ACC112 (cell line): ENCODE measurements around the gene TTYH3.
A peak's percentile ranks its signal among the peaks of the same experiment; 100 is the strongest.

Experiments used
- H2AFZ ChIP-seq: fragments of 200-600 bp; sonication (generic); one replicate; pipeline ENCODE4 v1.6.0; 2017; ENCODE audit warnings: antibody characterized with exemption, low read length; ENCODE audit not compliant: unreplicated experiment
- H3K27ac ChIP-seq: fragments of 200-600 bp; sonication (generic); 2 replicates; pipeline ENCODE4 v1.5.1; 2014; ENCODE audit warnings: low read depth, mild to moderate bottlenecking, antibody characterized with exemption, low read length, moderate library complexity
- H3K27me3 ChIP-seq: fragments of 200-600 bp; sonication (generic); 2 replicates; pipeline ENCODE4 v1.6.1; 2014; ENCODE audit warnings: mild to moderate bottlenecking, antibody characterized with exemption, low read length, moderate library complexity, mixed read lengths; ENCODE audit not compliant: insufficient read depth
- H3K36me3 ChIP-seq: fragments of 200-600 bp; sonication (generic); 2 replicates; pipeline ENCODE4 v1.6.1; 2016; ENCODE audit warnings: mild to moderate bottlenecking, antibody characterized with exemption, low read length, moderate library complexity, mixed read lengths; ENCODE audit not compliant: insufficient read depth
- H3K4me1 ChIP-seq: fragments of 200-600 bp; sonication (generic); one replicate; pipeline ENCODE4 v1.6.1; 2016; ENCODE audit warnings: low read length, mixed read lengths; ENCODE audit not compliant: insufficient read depth, unreplicated experiment, control insufficient read depth
- H3K4me3 ChIP-seq: fragments of 200-600 bp; sonication (generic); 2 replicates; pipeline ENCODE4 v1.5.1; 2014; ENCODE audit warnings: mild to moderate bottlenecking, low read depth, low read length
- H3K79me2 ChIP-seq: fragments of 200-600 bp; sonication (generic); one replicate; pipeline ENCODE4 v1.6.0; 2016; ENCODE audit warnings: low read length; ENCODE audit not compliant: control insufficient read depth, unreplicated experiment, insufficient read depth

Gene TTYH3

GRCh38 chr7:2610898-2611297 lies 20.9 kb upstream of the TTYH3 start:
- no peak overlapping the region for H3K4me3 ChIP-seq
- H3K27ac ChIP-seq, result no peak overlapping the region
- H3K36me3 ChIP-seq, result no peaks in the 10 kb centered on the region
- no peaks in the 10 kb centered on the region for H3K79me2 ChIP-seq
- no peak overlapping the region for H2AFZ ChIP-seq
- H3K27me3 ChIP-seq, result no peaks in the 10 kb centered on the region
- no peaks in the 10 kb centered on the region for H3K4me1 ChIP-seq

- H3K27ac ChIP-seq, result no peak overlapping the region
- H3K4me3 ChIP-seq, result no peak overlapping the region
- H3K27me3 ChIP-seq, result no peaks in the 10 kb centered on the region
- no peaks in the 10 kb centered on the region for H3K4me1 ChIP-seq
- H2AFZ ChIP-seq, result no peak overlapping the region
- no peaks in the 10 kb centered on the region for H3K79me2 ChIP-seq
- H3K36me3 ChIP-seq, result no peaks in the 10 kb centered on the region
These were observed 20.4 kb upstream of the TTYH3 start for GRCh38 chr7:2611401-2611800.

GRCh38 chr7:2611922-2612321 lies 19.9 kb upstream of the TTYH3 start:
- Histone ChIP-seq H3K27ac (no peak overlapping the region), H2AFZ (no peak overlapping the region), H3K27me3 (no peaks in the 10 kb centered on the region), H3K4me1 (no peaks in the 10 kb centered on the region), H3K4me3 (no peak overlapping the region), H3K36me3 (no peaks in the 10 kb centered on the region), H3K79me2 (no peaks in the 10 kb centered on the region)

GRCh38 chr7:2612445-2613097 lies 19.2 kb upstream of the TTYH3 start:
- Histone ChIP-seq H3K27ac (no peak overlapping the region), H2AFZ (no peak overlapping the region), H3K4me3 (no peak overlapping the region)

GRCh38 chr7:2613098-2613930 lies 18.5 kb upstream of the TTYH3 start:
- Histone ChIP-seq H2AFZ (no peak overlapping the region), H3K27me3 (no peaks in the 10 kb centered on the region), H3K79me2 (no peaks in the 10 kb centered on the region), H3K27ac (no peak overlapping the region), H3K4me1 (no peaks in the 10 kb centered on the region), H3K4me3 (no peak overlapping the region), H3K36me3 (no peaks in the 10 kb centered on the region)

More at GRCh38 chr7:2612445-2613097, 19.2 kb upstream of the TTYH3 start:
- H3K27me3 ChIP-seq, result no peaks in the 10 kb centered on the region
- H3K79me2 ChIP-seq, result no peaks in the 10 kb centered on the region
- H3K36me3 ChIP-seq, result no peaks in the 10 kb centered on the region
- no peaks in the 10 kb centered on the region for H3K4me1 ChIP-seq

GRCh38 chr7:2613931-2614600 lies 17.7 kb upstream of the TTYH3 start:
- Histone ChIP-seq H3K4me3 (peak overlapping the region; percentile 53), H3K4me1 (no peaks in the 10 kb centered on the region), H3K27ac (no peak overlapping the region), H3K36me3 (no peaks in the 10 kb centered on the region), H3K79me2 (no peaks in the 10 kb centered on the region), H2AFZ (peak overlapping the region; percentile 31), H3K27me3 (no peaks in the 10 kb centered on the region)

GRCh38 chr7:2614631-2615330 lies 17.0 kb upstream of the TTYH3 start:
- peak overlapping the region; percentile 53 for H3K4me3 ChIP-seq
- no peaks in the 10 kb centered on the region for H3K4me1 ChIP-seq
- no peaks in the 10 kb centered on the region for H3K27me3 ChIP-seq
- H3K79me2 ChIP-seq, result no peaks in the 10 kb centered on the region
- no peak overlapping the region for H3K27ac ChIP-seq
- H3K36me3 ChIP-seq, result no peaks in the 10 kb centered on the region
- no peak overlapping the region for H2AFZ ChIP-seq

- Histone ChIP-seq H3K36me3 (no peaks in the 10 kb centered on the region), H3K27ac (no peak overlapping the region), H3K4me3 (no peak overlapping the region), H2AFZ (no peak overlapping the region), H3K4me1 (peaks cover 3% of the 10 kb centered on the region), H3K79me2 (no peaks in the 10 kb centered on the region), H3K27me3 (no peaks in the 10 kb centered on the region)
These were observed 15.1 kb upstream of the TTYH3 start for GRCh38 chr7:2616387-2617324.

- H3K27me3 ChIP-seq, result no peaks in the 10 kb centered on the region
- peaks cover 3% of the 10 kb centered on the region for H3K4me1 ChIP-seq
- H3K27ac ChIP-seq, result no peak overlapping the region
- no peaks in the 10 kb centered on the region for H3K79me2 ChIP-seq
- no peaks in the 10 kb centered on the region for H3K36me3 ChIP-seq
- no peak overlapping the region for H2AFZ ChIP-seq
- H3K4me3 ChIP-seq, result no peak overlapping the region
These were observed 14.4 kb upstream of the TTYH3 start for GRCh38 chr7:2617325-2617905.
